EH (cell line): ENCODE data around the gene SNX4.
A peak's percentile ranks its signal among the peaks of the same experiment; 100 is the strongest.
"Not testable (repeated sequence)": the region's sequence is repeated elsewhere in the genome, so short reads cannot be mapped to it uniquely, and the experiment has no call there.

Experiments
- DNase-seq: peaks from one replicate; pipeline ENCODE4 v3.0.0-alpha.2; 2015; ENCODE audit warnings: low read depth

The SNX4 gene

DNA sequence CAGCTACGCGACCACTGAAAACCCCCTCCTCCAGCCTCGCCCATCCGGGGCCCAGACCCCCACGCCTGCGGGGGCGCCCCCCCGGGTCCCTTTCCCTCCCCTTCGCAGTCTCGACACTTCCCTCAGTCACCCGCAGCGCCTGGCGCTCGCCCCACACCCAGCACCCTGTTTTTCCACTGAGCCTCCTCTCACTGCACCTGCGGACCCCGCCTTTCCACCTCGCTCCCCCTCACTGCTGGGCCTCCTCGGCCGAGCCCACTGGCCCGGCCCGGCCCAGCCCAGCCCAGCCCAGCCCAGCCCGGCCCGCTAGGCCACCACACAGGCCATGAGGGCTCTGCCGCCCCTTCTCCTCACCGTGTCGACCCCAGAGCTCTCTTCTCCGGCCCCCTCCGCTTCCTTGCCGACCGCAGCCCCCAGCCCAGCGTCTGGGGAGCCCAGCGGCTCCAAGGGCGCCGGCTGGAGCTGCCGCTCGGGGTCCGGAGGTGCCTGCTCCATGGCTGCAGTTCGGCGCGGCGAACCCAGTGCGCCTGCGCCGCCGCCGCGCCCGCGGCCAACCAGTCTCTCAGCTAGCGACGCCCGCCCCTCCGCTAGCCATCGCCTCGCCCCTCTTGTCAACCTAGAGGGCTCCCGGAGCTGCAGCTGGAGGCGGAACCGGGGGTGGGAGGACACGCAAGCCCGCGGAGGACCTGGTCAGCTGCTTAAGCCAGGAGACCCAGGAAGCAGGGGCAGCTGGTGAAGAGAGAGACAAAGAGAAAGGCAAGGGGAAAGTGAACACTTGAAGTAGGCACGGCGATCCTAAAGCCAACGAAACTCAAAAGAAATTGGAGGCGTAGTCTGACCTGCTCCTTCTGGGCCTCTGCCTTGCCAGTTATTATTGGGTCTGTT is at the start of gene SNX4:
TSS of gene SNX4 (minus strand) at position 525 of the 885 bp plus-strand sequence. CDS start at position 495, 30 bp downstream.
- DNase-seq, result peak; percentile 96

DNA sequence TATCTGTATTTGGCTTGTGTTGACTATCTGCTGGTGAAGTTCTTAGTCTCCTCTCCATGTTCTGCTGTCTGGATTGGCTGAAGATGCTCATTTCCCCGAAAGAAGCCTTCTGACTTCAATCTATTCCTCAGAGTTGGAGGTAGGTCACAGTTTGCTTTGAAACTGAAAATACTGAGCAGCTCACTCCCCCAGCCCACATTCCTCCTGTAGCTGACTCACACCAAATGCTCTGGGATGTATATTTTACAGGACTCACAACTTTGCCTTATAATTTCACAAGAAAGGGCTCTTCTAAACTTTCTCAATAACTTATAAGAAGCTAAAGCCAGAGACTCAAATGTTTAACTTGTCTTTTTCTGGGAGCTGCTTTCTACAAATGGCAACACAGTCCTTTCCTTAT is 36.3 kb upstream of the SNX4 start:
- peak; percentile 64 for DNase-seq

DNA sequence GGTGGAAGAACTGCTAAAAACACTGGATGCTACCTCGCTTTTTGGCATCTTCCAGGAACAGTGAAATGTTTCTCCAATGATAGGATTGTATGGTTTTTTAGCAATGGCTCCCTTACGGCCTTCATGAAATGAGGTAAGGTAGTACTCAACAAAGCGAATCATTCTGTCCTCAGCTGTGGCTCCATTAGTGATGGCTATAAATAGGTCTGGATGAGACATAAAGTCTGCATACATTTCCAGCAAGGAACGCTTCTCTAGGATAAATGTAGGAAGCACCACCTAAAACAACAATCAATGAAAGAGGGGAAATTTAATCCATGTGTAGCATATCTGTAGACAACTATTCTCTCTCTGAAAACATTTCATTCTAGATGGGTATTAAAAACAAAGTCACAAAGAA is 32.4 kb upstream of the SNX4 start:
- DNase-seq, result peak; percentile 12

- DNase-seq, result no peak
Measured at GRCh38 chr3:125528920-125529319, 8.9 kb upstream of the SNX4 start.

GRCh38 chr3:125525153-125525552 is 5.2 kb upstream of the SNX4 start:
- no peak for DNase-seq

DNA sequence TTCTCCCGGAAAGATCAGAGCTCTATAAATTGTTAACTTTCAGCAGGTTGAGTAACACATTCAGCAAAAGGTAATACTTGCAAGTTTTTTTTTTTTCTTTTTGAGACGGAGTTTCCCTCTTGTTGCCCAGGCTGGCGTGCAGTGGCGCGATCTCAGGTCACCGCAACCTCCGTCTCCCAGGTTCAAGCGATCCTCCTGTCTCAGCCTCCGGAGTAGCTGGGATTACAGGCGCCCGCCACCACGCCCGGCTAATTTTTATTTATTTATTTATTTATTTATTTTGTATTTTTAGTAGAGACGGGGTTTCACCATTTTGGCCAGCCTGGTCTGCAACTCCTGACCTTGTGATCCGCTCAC is 539 bp upstream of the SNX4 start:
- not testable (repeated sequence) for DNase-seq

- no peak for DNase-seq
Measured at GRCh38 chr3:125515421-125515820, 4.6 kb downstream of the SNX4 start.

- DNase-seq, result no peak
Measured at GRCh38 chr3:125513490-125514115, 6.4 kb downstream of the SNX4 start.

- DNase-seq, result peak; percentile 42
Measured at GRCh38 chr3:125512135-125512920, 7.7 kb downstream of the SNX4 start.

DNA sequence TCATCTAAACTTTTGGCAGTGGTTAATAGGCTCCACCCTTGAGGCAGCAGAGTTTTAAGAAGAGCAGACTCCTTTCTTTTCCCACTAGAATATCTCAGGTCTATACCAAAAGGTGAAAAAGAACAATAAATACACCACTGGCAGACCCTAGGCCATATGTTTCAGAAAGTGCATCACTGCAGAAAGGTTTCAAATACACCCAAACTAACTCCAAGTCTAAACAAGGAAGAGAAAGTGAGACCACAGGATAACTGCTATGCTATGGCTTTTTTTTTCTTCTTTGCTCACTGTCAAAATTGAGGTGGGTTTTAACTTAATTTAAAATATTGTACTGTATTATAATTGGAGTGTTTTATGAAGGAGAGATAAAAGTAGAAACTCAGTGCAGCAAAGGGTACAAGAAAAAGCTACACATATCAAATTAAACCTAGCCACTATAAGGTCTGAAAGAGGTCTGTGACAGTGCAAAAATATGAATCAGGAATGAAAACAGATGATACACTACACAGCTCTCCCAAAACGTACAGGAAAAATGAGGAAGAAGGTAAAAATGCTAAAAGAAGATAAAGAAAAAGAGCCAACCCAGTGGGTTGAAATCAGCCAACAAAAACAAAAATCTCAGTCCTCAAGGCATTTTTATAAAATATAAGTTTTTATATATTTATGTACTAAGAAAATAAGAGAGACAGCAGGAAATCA is 8.4 kb downstream of the SNX4 start:
- DNase-seq, result peak; percentile 40

GRCh38 chr3:125507128-125507527 is 12.9 kb downstream of the SNX4 start:
- DNase-seq, result no peak

DNA sequence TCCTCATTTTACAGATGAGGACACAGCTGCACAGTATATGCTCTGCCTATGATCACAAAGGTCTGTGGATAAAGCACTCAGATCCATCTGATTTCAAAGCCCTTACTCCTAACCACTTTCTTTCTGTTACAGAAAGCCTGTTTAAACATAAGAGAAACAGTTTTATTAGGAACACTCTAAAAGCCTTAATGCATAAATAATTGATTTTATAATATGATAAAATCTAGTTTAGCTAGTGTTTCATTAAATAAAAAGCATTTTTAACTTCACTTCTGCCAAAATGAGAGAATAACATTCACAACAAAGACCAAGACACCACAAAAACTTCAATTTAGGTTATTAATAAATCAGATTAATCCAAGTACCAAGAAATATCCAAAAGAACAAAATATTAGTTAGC is 21.4 kb downstream of the SNX4 start:
- DNase-seq, result no peak

DNA sequence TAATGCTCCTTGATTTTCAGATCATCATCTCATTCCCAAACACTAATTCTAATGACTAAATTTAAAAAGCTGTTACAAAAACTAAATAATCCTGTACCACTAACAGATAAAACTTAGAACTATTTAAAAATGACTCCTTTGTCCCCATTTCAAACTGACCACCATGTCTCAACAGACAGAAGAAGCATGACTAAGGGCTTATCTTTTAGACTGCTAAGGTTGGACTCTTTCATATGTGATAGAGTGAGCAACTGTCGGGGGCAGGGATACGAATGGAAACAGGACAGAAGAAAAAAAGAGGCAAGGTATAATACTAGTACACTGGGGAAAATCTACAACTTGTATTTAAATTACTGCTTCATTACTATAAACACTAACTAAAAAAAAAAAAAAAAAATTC is 23.3 kb downstream of the SNX4 start:
- DNase-seq, result no peak

DNA sequence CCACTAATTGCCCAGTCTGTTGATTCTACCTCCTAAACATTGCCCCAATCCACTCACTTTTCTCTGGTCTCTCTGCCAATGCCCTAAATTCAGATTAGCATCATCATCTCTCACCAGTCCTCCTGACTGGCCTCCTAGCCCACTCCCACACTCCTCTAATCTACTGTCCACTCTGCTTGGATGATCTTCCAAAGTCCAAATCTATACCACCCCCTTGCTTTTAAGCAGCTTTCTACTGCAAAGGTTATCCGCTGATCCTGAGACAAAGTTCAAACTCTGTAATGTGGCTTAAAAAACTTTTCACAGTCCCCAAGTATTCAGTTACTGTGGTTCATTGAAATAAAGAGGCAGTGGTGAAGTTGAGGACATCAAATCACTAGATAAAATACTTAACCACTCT is 37.6 kb downstream of the SNX4 start:
- no peak for DNase-seq

- DNase-seq, result peak; percentile 13
Measured at GRCh38 chr3:125481786-125482185, 38.2 kb downstream of the SNX4 start.

GRCh38 chr3:125481375-125481759 is 38.6 kb downstream of the SNX4 start:
- not testable (repeated sequence) for DNase-seq

DNA sequence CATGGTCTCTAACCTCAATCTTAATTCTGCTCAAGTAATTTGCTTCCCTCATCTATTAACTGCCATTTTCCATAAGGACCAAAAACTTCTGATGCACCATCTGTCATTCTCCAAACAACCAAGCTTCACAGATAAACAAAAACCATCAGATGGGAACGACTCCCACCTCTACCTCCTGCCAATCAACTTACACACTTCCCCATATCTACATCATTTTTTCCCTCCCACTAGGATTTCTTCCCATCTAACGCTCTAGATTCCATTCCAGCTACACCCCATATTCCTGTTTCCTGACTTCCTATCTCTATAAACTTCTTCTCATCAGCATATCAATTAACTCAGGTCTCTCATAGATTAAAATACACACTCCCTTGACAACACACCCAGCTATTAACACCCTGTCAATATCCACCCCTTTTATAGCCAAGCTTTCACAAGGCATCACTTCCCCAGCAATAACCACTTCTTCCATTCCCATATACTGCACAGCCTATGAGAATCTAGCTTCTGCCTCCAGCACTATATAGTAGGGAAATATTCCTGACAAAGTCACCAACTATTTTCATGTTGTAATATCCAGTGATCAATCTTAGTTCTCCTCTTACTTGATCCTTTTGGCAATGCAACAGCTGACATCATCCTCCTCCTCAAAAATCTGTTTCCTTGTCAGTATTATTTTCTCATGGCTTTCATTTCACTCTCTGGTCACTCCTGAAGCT is 39.2 kb downstream of the SNX4 start:
- peak; percentile 78 for DNase-seq

- peak; percentile 66 for DNase-seq
Measured at GRCh38 chr3:125479091-125479490, 40.9 kb downstream of the SNX4 start.

- DNase-seq, result peak; percentile 85
Measured at GRCh38 chr3:125478326-125478725, 41.7 kb downstream of the SNX4 start.

DNA sequence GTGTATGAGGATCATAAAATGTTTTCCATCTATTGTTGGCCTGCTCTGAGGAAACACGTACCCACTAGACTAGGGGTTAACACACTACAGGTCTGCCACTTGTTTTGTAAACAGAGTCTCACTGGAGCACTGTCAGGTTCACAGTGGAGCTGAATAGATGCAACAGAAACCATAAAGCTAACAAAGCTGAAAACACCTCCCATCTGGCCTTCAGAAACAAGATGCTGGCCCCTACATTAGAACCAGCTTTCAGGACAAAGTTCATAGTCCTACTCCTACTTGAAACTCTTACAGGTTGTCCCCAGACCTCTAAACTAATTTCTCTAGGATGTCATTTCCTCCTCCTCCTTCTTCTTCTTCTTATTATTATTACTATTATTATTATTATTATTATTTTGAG is 42.3 kb downstream of the SNX4 start:
- DNase-seq, result no peak

DNA sequence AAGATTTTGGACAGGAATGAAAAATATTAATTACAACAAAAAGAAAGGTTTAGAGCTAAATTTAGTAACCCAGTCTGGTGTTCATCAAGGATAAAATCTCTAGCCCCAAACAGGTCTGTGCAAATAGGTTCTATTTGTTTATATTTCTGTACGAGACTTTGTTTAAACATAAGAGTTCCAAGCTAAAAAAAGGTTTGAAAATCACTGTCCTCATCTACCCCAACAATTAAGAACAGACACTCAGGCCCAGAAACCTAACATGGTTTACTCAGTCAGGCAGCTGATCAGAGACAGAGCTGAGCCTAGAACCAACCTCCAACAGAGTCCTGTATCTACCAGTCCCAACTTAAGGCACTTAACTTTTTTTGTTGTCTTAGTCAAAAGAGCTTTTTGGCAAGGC is 49.3 kb downstream of the SNX4 start:
- DNase-seq, result peak; percentile 1
